GM23248 (cell line): ENCODE data around the gene GPC3. TPM values are rescaled to one million over a fixed set of nuclear protein-coding genes. Genes with fewer than 3 reads are reported as not detected.

Experiments used
- DNase-seq: peaks from one replicate; pipeline ENCODE4 v3.0.0-alpha.2; 2015
- H2AFZ ChIP-seq: fragments of 200-600 bp; sonication (generic); 2 replicates; pipeline ENCODE4 v1.6.1; 2016; ENCODE audit warnings: antibody characterized with exemption
- H3F3A ChIP-seq: fragments of 200-600 bp; sonication (generic); 2 replicates; pipeline ENCODE4 v1.6.1; 2016; ENCODE audit warnings: mild to moderate bottlenecking, antibody characterized with exemption, mixed run types; ENCODE audit not compliant: insufficient read depth
- H3K27ac ChIP-seq: fragments of 200-600 bp; sonication (generic); 2 replicates; pipeline ENCODE4 v1.5.1; 2016; ENCODE audit warnings: mild to moderate bottlenecking
- H3K27me3 ChIP-seq: fragments of 200-600 bp; sonication (generic); replicated peaks from 2 replicates; pipeline ENCODE4 v1.6.1; 2016; ENCODE audit warnings: mild to moderate bottlenecking; ENCODE audit not compliant: insufficient read depth
- H3K36me3 ChIP-seq: fragments of 200-600 bp; sonication (generic); 2 replicates; pipeline ENCODE4 v1.6.1; 2016; ENCODE audit warnings: low read depth, mild to moderate bottlenecking
- H3K4me1 ChIP-seq: fragments of 200-600 bp; sonication (generic); 2 replicates; pipeline ENCODE4 v1.6.1; 2016; ENCODE audit warnings: mild to moderate bottlenecking; ENCODE audit not compliant: insufficient read depth
- H3K4me2 ChIP-seq: fragments of 200-600 bp; sonication (generic); one replicate; pipeline ENCODE4 v1.6.1; 2016; ENCODE audit warnings: mild to moderate bottlenecking; ENCODE audit not compliant: unreplicated experiment
- H3K4me3 ChIP-seq: fragments of 200-600 bp; sonication (generic); 2 replicates; pipeline ENCODE4 v1.5.1; 2016; ENCODE audit warnings: mild to moderate bottlenecking
- H3K79me2 ChIP-seq: fragments of 200-600 bp; sonication (generic); 2 replicates; pipeline ENCODE4 v1.6.1; 2016; ENCODE audit warnings: mild to moderate bottlenecking; ENCODE audit not compliant: insufficient read depth
- H3K9ac ChIP-seq: fragments of 200-600 bp; sonication (generic); 2 replicates; pipeline ENCODE4 v1.6.1; 2016; ENCODE audit warnings: mild to moderate bottlenecking
- H3K9me2 ChIP-seq: fragments of 200-600 bp; sonication (generic); 2 replicates; pipeline ENCODE4 v1.6.1; 2016; ENCODE audit warnings: mixed run types, mild to moderate bottlenecking, moderate library complexity; ENCODE audit not compliant: insufficient read depth
- H3K9me3 ChIP-seq: fragments of 200-600 bp; sonication (generic); one replicate; pipeline ENCODE4 v1.6.1; 2017; ENCODE audit warnings: low read depth
- H4K20me1 ChIP-seq: fragments of 200-600 bp; sonication (generic); 2 replicates; pipeline ENCODE4 v1.6.0; 2016; ENCODE audit not compliant: insufficient read depth
- EZH2 ChIP-seq: fragments of 200-600 bp; sonication (generic); IDR thresholded peaks from 2 replicates; pipeline ENCODE4 v1.6.1; 2018; ENCODE audit warnings: antibody characterized with exemption, mild to moderate bottlenecking; ENCODE audit not compliant: insufficient read depth, poor library complexity, severe bottlenecking
- EZH2phosphoT487 ChIP-seq: fragments of 200-600 bp; sonication (generic); IDR thresholded peaks from 2 replicates; pipeline ENCODE4 v1.6.1; 2018; ENCODE audit warnings: antibody characterized with exemption, moderate library complexity, mild to moderate bottlenecking, low read depth; ENCODE audit not compliant: insufficient read depth
- WGBS, 2 experiments: methylation state at CpG; one replicate each; pipeline ENCODE4 v1.1.6; 2015 to 2017; ENCODE audit warnings: low lambda C conversion rate in 2 of 2, low coverage in 1 of 2; ENCODE audit errors: missing lambda C conversion rate in 2 of 2; 5-methylcytosine and 5-hydroxymethylcytosine counted together
- in situ Hi-C: fragments of 300-500 bp; cut with MboI; formaldehyde crosslinking; loops from 2 replicates; pipeline ENCODE4 v1.15.0; 2020
- polyA plus RNA-seq: library from polyadenylated mRNA; unstranded; fragments of >200 nt; fragmentation: Nextera tagmentation; extraction: Ambion mirVana; gene quantifications from 2 replicates; pipeline ENCODE4 v1.2.1, GENCODE V29; 2016
- total RNA-seq: library from RNA; depleted of rRNA; stranded (reverse); fragments of >200 nt; shearing (Covaris generic); gene quantifications from 2 replicates; pipeline ENCODE4 v1.2.3, GENCODE V29; 2014

The GPC3 gene
- total and polyA plus RNA-seq, 2 experiments from 2014 or later: not detected

DNA sequence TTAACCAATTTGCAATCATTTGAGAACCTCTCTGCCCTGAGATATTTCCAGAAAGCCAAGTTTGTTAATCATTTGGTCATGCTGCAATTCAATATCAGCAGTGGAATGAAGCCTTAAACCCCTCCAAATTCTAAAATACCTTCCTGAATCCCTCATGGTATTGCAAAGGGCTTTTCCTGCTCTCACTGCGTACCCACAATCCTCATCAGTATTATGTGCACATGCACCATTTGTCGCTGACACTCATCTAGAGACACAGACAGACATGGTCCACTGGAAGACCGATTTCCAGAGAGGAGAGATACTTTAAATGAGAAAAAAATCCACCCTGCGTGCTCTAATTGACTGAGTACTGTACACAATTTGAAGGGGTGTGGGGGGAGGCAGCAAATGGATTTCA is 104.4 kb downstream of the GPC3 start:
- in situ Hi-C loops: no loop called here
- WGBS, 2 experiments: 38 to 39% methylated on average over 4 of the region's 4 CpGs

DNA sequence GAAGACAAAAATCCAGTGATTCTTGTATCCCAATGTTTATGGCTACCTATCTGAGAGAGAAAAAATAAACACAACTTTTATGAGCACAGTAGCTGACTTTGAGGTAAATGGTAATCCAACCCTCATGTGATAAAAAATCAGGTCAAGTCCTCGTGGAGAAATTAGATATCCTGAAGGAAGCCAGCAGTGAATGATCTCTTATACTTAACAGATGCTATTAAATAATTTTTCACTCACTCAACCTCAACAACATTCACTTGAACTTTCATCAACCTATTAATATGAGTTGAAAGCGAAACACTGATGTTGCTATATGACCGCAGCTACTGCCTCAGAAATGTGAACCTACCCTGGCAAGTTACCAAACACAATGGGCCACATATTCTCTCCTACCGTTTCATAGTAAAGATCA is 105.4 kb downstream of the GPC3 start:
- no peak overlapping the region for H3K4me3 ChIP-seq
- 41 to 50% methylated on average over 4 of the region's 4 CpGs for WGBS, 2 experiments
- in situ Hi-C loops: no loop called here
- DNase-seq: no peak
- H3K9me2 ChIP-seq: no peaks in the 10 kb centered on the region
- no peaks in the 10 kb centered on the region for H3K4me1 ChIP-seq
- no peak overlapping the region for H3K9ac ChIP-seq
- no peaks in the 10 kb centered on the region for H3K27me3 ChIP-seq
- H3K9me3 ChIP-seq: no peaks in the 10 kb centered on the region
- no peaks in the 10 kb centered on the region for H3F3A ChIP-seq
- H3K4me2 ChIP-seq: no peak overlapping the region
- no peak overlapping the region for H3K27ac ChIP-seq
- H2AFZ ChIP-seq: no peak overlapping the region
- H3K36me3 ChIP-seq: no peaks in the 10 kb centered on the region
- TF ChIP-seq EZH2phosphoT487 (no peak), EZH2 (no peak)
- H3K79me2 ChIP-seq: no peaks in the 10 kb centered on the region
- no peaks in the 10 kb centered on the region for H4K20me1 ChIP-seq

More for the DNA sequence above, 104.4 kb downstream of the GPC3 start:
- Histone ChIP-seq H3K9me3 (no peaks in the 10 kb centered on the region), H3K4me3 (no peak overlapping the region), H3K36me3 (no peaks in the 10 kb centered on the region), H3K79me2 (no peaks in the 10 kb centered on the region), H3K4me1 (no peaks in the 10 kb centered on the region), H4K20me1 (no peaks in the 10 kb centered on the region), H3K9ac (no peak overlapping the region), H3K4me2 (no peak overlapping the region), H3K27me3 (no peaks in the 10 kb centered on the region), H3F3A (no peaks in the 10 kb centered on the region), H3K27ac (no peak overlapping the region), H3K9me2 (no peaks in the 10 kb centered on the region), H2AFZ (no peak overlapping the region)
- DNase-seq: no peak
- no peak for TF ChIP-seq EZH2phosphoT487
- TF ChIP-seq EZH2: no peak

DNA sequence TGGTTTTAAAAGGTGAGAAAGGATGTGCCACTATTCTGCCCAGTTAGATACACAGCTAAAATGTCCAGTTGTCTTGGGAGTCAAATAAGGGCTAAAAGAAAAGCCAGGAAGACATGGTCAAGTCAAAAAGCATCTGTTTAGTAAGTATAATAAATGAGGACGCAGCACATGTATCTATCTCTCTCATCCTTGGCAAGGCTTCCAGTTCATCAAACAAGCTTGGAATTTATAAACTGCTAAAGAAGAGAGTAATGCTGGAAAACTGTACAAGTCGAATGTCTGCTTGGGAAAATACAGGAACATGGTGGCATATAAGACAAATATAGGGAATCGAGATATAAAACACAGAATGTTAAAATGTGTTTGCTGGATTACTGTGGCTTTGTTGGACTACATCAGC is 106.7 kb downstream of the GPC3 start:
- in situ Hi-C loops: no loop called here
- TF ChIP-seq EZH2 (no peak), EZH2phosphoT487 (no peak)

DNA sequence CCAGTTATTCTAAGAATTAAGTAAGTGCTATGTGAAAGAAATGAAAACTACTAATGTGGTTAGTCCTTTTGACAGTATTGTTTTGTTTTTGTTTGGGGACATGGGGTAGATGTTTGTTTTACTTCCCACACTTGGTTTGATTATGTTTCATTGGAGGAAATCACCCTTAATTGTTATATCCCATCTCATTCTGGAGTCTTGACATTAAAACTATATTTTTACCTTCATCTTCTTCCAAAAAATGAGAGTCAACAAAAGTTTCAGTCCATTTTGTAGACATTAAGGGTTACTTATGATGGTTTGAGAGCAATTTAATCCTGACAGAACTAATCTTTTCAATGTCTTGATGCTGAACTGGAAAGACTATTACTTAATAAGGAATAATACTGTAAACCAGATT is 108.7 kb downstream of the GPC3 start:
- Histone ChIP-seq H3K9ac (no peak overlapping the region), H2AFZ (no peak overlapping the region), H3K4me3 (no peak overlapping the region), H4K20me1 (no peaks in the 10 kb centered on the region), H3K4me2 (no peak overlapping the region), H3K4me1 (no peaks in the 10 kb centered on the region), H3K9me3 (no peaks in the 10 kb centered on the region), H3K79me2 (no peaks in the 10 kb centered on the region), H3K9me2 (no peaks in the 10 kb centered on the region), H3K27ac (no peak overlapping the region), H3K36me3 (no peaks in the 10 kb centered on the region), H3F3A (no peaks in the 10 kb centered on the region), H3K27me3 (no peaks in the 10 kb centered on the region)
- in situ Hi-C loops: no loop called here
- TF ChIP-seq EZH2phosphoT487: no peak
- no peak for DNase-seq

More for the DNA sequence above, 106.7 kb downstream of the GPC3 start:
- Histone ChIP-seq H3K27me3 (no peaks in the 10 kb centered on the region), H3K9ac (no peak overlapping the region), H3K36me3 (no peaks in the 10 kb centered on the region), H3K4me3 (no peak overlapping the region), H3K4me2 (no peak overlapping the region), H3F3A (no peaks in the 10 kb centered on the region), H2AFZ (no peak overlapping the region), H3K79me2 (no peaks in the 10 kb centered on the region), H3K9me3 (no peaks in the 10 kb centered on the region), H4K20me1 (no peaks in the 10 kb centered on the region), H3K27ac (no peak overlapping the region), H3K4me1 (no peaks in the 10 kb centered on the region), H3K9me2 (no peaks in the 10 kb centered on the region)
- 4 to 14% methylated on average over 3 of the region's 3 CpGs for WGBS, 2 experiments
- DNase-seq: no peak

DNA sequence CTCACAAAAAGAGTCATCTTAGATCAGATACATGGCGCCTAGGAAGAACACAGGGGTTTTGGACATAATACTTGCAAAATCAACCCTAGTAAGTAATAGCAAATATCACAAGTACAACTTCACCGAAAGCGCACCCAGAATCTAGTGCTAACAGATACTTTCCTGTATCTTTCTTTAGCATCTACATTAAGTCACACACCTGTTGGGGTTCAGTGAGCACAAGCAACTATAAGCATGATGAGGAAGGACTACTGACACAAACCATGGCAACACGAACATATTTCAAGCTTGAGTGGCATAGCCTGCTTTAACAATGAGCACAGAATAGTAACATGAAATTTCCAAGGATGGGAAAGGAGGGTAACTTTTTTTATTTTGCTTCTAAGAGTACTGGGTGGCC is 116.1 kb downstream of the GPC3 start:
- Histone ChIP-seq H3F3A (no peaks in the 10 kb centered on the region), H3K27ac (no peak overlapping the region)

More for the DNA sequence above, 116.1 kb downstream of the GPC3 start:
- no peak overlapping the region for H2AFZ ChIP-seq
- DNase-seq: no peak
- no peaks in the 10 kb centered on the region for H3K27me3 ChIP-seq
- no peak overlapping the region for H3K4me3 ChIP-seq
- H3K4me1 ChIP-seq: no peaks in the 10 kb centered on the region
- no peak overlapping the region for H3K9ac ChIP-seq
- no peaks in the 10 kb centered on the region for H3K9me3 ChIP-seq
- H3K4me2 ChIP-seq: no peak overlapping the region
- H4K20me1 ChIP-seq: no peaks in the 10 kb centered on the region
- in situ Hi-C loops: no loop called here
- H3K79me2 ChIP-seq: no peaks in the 10 kb centered on the region
- TF ChIP-seq EZH2 (no peak), EZH2phosphoT487 (no peak)
- no peaks in the 10 kb centered on the region for H3K9me2 ChIP-seq
- 51 to 58% methylated on average over 4 of the region's 4 CpGs for WGBS, 2 experiments
- H3K36me3 ChIP-seq: no peaks in the 10 kb centered on the region
